HUES6 (cell line): ENCODE measurements around the gene MEF2C.
"Not testable (repeated sequence)": the region's sequence is repeated elsewhere in the genome, so short reads cannot be mapped to it uniquely, and the experiment has no call there.

ENCODE experiments used
- H3K27ac ChIP-seq: 2 replicates; pipeline ENCODE4 v1.7.0; 2013; ENCODE audit warnings: low read depth, mild to moderate bottlenecking, low read length, inconsistent platforms
- H3K27me3 ChIP-seq: 2 replicates; pipeline ENCODE4 v1.6.1; 2013; ENCODE audit warnings: low read length; ENCODE audit not compliant: control insufficient read depth, insufficient read depth
- H3K36me3 ChIP-seq: 2 replicates; pipeline ENCODE4 v1.6.1; 2013; ENCODE audit warnings: low read length; ENCODE audit not compliant: control insufficient read depth, insufficient read depth
- H3K4me1 ChIP-seq: 2 replicates; pipeline ENCODE4 v1.6.1; 2013; ENCODE audit warnings: low read length; ENCODE audit not compliant: control insufficient read depth, insufficient read depth
- H3K4me3 ChIP-seq: 2 replicates; pipeline ENCODE4 v1.5.1; 2013; ENCODE audit warnings: low read depth, low read length
- H3K9ac ChIP-seq: one replicate; pipeline ENCODE4 v1.6.1; 2013; ENCODE audit warnings: mild to moderate bottlenecking, low read length
- H3K9me3 ChIP-seq: 2 replicates; pipeline ENCODE4 v1.6.1; 2013; ENCODE audit warnings: low read depth, low read length; ENCODE audit not compliant: control insufficient read depth, insufficient read depth

The MEF2C gene

GRCh38 chr5:88903966-88904365 lies 21.0 kb upstream of the MEF2C start:
- not testable (repeated sequence) for H3K36me3 ChIP-seq, H3K27ac ChIP-seq, H3K4me3 ChIP-seq, H3K27me3 ChIP-seq, H3K9ac ChIP-seq, H3K4me1 ChIP-seq, H3K9me3 ChIP-seq

- H3K4me1 ChIP-seq, H3K4me3 ChIP-seq, H3K9ac ChIP-seq, H3K27me3 ChIP-seq, H3K36me3 ChIP-seq, H3K9me3 ChIP-seq, H3K27ac ChIP-seq: not testable (repeated sequence)
These were observed 18.1 kb upstream of the MEF2C start for GRCh38 chr5:88901077-88901476.

- Histone ChIP-seq H3K36me3 (no peaks in the 10 kb centered on the region), H3K4me1 (peaks cover 7% of the 10 kb centered on the region; the same call in 1 of the 2 replicates), H3K9me3 (no peaks in the 10 kb centered on the region), H3K27ac (no peak overlapping the region), H3K4me3 (no peak overlapping the region), H3K9ac (no peak overlapping the region), H3K27me3 (no peaks in the 10 kb centered on the region)
These were observed 16.2 kb upstream of the MEF2C start for GRCh38 chr5:88899096-88899737.

GRCh38 chr5:88897748-88898147 lies 14.8 kb upstream of the MEF2C start:
- Histone ChIP-seq H3K4me3 (no peak overlapping the region), H3K4me1 (peaks cover 7% of the 10 kb centered on the region; the same call in 1 of the 2 replicates), H3K27ac (no peak overlapping the region), H3K9me3 (no peaks in the 10 kb centered on the region), H3K9ac (no peak overlapping the region), H3K36me3 (no peaks in the 10 kb centered on the region), H3K27me3 (no peaks in the 10 kb centered on the region)

DNA sequence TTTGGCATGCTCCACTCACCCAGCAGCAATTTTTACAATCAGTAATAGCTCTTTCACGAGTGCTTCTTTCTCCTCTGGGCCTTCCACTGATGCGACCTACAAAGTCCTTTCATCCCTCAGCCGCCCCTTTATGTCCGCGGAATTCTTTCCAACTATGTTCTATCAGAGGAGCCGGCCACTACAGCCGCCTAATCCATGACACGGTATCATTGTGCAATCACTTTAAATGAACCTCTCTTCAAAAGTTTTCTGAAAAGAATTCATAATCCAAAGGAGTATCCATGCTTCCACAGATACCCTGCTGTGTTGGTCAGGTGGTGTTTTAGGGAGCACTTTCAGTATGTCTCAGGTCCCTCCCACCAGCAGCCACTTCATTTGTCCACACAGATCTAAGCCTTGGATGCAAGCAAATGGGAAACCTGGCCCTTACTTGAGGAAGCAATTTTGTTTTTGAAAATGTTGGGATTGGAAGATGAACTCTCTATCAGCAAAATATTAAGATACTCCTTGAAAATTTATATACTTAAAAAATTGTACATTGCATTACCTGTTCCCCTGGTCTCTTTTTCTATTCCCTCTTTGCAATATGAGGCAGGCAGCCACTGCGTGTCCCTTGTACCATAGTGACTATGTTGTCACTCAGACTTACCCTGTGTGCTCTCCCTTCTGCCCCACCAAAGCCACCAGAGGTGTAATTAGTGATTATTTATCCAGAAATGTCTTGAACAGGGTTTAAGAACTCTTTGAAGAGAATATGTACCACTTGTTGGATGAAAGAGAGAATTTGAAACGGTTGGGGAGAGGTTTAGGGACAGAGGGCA lies 12.9 kb upstream of the MEF2C start:
- Histone ChIP-seq H3K36me3 (no peaks in the 10 kb centered on the region), H3K9me3 (no peaks in the 10 kb centered on the region)

DNA sequence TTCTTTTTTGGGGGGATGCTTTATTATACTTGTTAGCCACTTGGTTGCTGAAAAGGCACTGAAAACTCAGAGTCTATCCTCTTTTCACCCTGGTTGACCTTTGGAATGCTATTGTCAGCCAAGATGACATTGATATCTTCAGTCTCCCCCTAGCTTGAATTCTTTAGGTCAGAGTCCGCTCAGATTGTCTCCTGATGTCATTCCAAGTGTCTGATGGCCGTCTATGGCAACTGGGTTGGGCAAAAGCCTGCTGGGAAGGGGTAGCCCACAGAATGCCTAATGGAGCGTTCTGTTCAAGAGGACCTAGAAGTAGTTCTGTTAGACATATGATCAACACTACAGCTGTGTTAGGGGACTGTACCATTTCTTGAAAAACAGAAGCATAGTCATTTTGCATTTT lies 9.7 kb upstream of the MEF2C start:
- Histone ChIP-seq H3K9me3 (no peaks in the 10 kb centered on the region), H3K9ac (no peak overlapping the region), H3K27ac (no peak overlapping the region), H3K4me1 (peaks cover 7% of the 10 kb centered on the region; the same call in 1 of the 2 replicates), H3K36me3 (no peaks in the 10 kb centered on the region), H3K27me3 (peaks cover 34% of the 10 kb centered on the region), H3K4me3 (no peak overlapping the region)

More for the DNA sequence above, 12.9 kb upstream of the MEF2C start:
- Histone ChIP-seq H3K27me3 (peaks cover 2% of the 10 kb centered on the region; the same call in 1 of the 2 replicates), H3K27ac (no peak overlapping the region), H3K4me3 (no peak overlapping the region), H3K9ac (no peak overlapping the region), H3K4me1 (peaks cover 7% of the 10 kb centered on the region; the same call in 1 of the 2 replicates)

- Histone ChIP-seq H3K9me3 (no peaks in the 10 kb centered on the region), H3K36me3 (no peaks in the 10 kb centered on the region), H3K4me3 (peak overlapping the region; percentile 85), H3K27ac (no peak overlapping the region), H3K4me1 (no peaks in the 10 kb centered on the region), H3K9ac (no peak overlapping the region), H3K27me3 (peaks cover 57% of the 10 kb centered on the region)
These were observed 7.2 kb upstream of the MEF2C start for GRCh38 chr5:88890070-88890781.

DNA sequence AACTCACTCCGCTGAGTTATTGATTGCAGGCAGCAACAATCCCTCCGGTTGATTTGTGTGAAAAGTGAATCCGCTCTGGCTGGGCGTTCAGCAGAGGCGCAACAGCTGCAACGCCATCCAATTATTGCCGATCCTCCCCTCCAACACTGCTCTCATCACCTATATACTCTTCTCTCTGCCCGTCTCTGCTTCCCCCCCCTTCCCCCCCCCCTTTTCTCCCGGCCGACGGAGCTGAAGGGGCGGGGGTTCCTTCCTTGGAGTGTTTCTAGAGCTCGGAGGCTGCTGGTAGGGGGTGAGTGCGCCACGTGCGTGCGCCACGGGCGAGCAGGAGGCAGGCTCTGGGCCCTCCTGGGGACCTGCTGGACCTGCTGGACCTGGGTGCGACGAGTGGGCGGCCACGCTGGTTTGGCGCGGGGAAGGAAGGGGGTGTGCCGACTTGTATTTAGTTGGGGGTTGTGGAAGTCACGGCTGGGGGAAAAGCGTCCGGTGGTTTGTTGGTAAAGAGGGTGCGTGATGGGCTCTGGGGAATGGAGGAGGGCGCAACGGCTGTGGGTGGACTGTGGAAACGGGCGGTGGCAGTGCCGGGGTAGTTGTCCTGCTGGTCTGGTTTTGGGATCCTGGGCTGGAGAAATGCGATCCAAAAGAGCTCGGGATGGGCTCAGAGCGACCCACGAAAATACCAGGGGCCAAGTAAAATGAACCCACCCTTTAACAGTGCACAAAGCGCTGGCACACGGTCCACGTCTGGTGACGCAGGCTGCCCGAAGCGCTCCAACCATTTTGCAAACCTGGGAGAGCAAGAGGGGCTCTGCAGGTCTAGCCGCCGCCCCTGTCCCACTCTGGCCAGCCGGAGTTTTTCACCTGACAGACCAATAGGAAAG lies 6.4 kb upstream of the MEF2C start:
- Histone ChIP-seq H3K27me3 (peaks cover 65% of the 10 kb centered on the region), H3K4me3 (peak overlapping the region; percentile 85)

GRCh38 chr5:88888848-88889188 lies 5.8 kb upstream of the MEF2C start:
- Histone ChIP-seq H3K27ac (no peak overlapping the region), H3K36me3 (no peaks in the 10 kb centered on the region), H3K9me3 (no peaks in the 10 kb centered on the region), H3K4me3 (peak overlapping the region; percentile 85), H3K9ac (no peak overlapping the region), H3K27me3 (peaks cover 71% of the 10 kb centered on the region), H3K4me1 (0 out of 2 replicates have a peak, but pooled peaks cover 3% of the 10 kb centered on the region)

More for the DNA sequence above, 6.4 kb upstream of the MEF2C start:
- 0 out of 2 replicates have a peak, but pooled peaks cover 2% of the 10 kb centered on the region for H3K4me1 ChIP-seq
- no peaks in the 10 kb centered on the region for H3K36me3 ChIP-seq
- H3K9ac ChIP-seq: no peak overlapping the region
- H3K9me3 ChIP-seq: no peaks in the 10 kb centered on the region
- H3K27ac ChIP-seq: no peak overlapping the region

DNA sequence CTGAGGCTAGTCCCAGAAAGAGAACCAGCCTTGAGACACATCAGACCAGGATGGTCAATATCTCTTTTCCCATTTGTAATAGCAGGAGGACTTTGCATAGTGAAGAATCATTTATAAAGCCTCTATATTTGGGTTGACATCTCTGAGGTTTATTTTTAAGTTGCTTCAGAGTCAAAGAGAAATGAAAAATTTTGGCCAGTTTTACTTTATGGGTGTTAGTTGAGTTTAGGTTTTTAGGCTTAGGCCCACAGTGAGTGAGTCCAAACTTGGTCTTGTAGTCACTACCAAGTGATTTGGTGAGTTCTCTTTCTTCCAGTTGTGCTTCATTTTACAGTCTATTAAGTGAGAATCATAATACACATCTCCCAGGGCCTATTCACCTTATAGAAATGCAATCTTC lies 5.3 kb upstream of the MEF2C start:
- no peak overlapping the region for H3K9ac ChIP-seq
- H3K36me3 ChIP-seq: no peaks in the 10 kb centered on the region
- H3K27me3 ChIP-seq: peaks cover 75% of the 10 kb centered on the region
- 0 out of 2 replicates have a peak, but pooled peaks cover 3% of the 10 kb centered on the region for H3K4me1 ChIP-seq
- H3K9me3 ChIP-seq: no peaks in the 10 kb centered on the region
- no peak overlapping the region for H3K4me3 ChIP-seq
- no peak overlapping the region for H3K27ac ChIP-seq
